Sigmoid colon (tissue), 4 donors: ENCODE measurements around the gene RASD2.

Experiments
- CTCF ChIP-seq, 4 experiments: fragments of 450-650 bp in 3 of 4; fragments of 200-600 bp in 1 of 4; IDR thresholded peaks; one replicate each; pipeline ENCODE4 v1.5.1; 2016 to 2019; ENCODE audit warnings: antibody characterized with exemption in 4 of 4, mild to moderate bottlenecking in 3 of 4, moderate library complexity in 2 of 4
- EP300 ChIP-seq, 4 donors: sonication (generic); formaldehyde crosslinking; IDR thresholded peaks; one replicate each; pipeline ENCODE4 v1.6.1; 2017; ENCODE audit warnings: antibody characterized with exemption in 4 of 4
- POLR2A ChIP-seq, 2 donors: fragments of 450-650 bp; IDR thresholded peaks; one replicate each; pipeline ENCODE4 v1.6.1; 2016; ENCODE audit warnings: antibody characterized with exemption in 2 of 2, mild to moderate bottlenecking in 2 of 2, moderate library complexity in 2 of 2

GRCh38 chr22:35541254-35541748, 670 bp downstream of the RASD2 start:
- no peak for TF ChIP-seq CTCF (IDR thresholded peaks at IDR 0.05)
- TF ChIP-seq POLR2A (IDR thresholded peaks at IDR 0.05) = no peak
- no peak for TF ChIP-seq EP300 (IDR thresholded peaks at IDR 0.05)
